Tibial artery (tissue), 4 donors: ENCODE results near the gene PBRM1.
A peak's percentile ranks its signal among the peaks of the same experiment; 100 is the strongest.
"Not testable (repeated sequence)": the region's sequence is repeated elsewhere in the genome, so short reads cannot be mapped to it uniquely, and the experiment has no call there.

Experiments
- DNase-seq, 2 donors: peaks; one replicate each; pipeline ENCODE4 v3.0.0-alpha.2; 2019
- H3K27ac ChIP-seq, 2 donors: fragments of 200-600 bp; sonication (generic) in 1 of 2; 1 replicate in 1 of 2; 2 replicates in 1 of 2; pipeline ENCODE4 v1.5.1; 2018 to 2019; ENCODE audit warnings: mild to moderate bottlenecking in 1 of 2
- H3K27me3 ChIP-seq, 2 donors: fragments of 200-600 bp; sonication (generic) in 1 of 2; one replicate each; pipeline versions ENCODE4 v1.5.1 to v1.6.0; 2016 to 2019
- H3K36me3 ChIP-seq, 3 donors: fragments of 200-600 bp; sonication (generic) in 2 of 3; one replicate each; pipeline ENCODE4 v1.5.1; 2016 to 2019; ENCODE audit warnings: mild to moderate bottlenecking in 2 of 3
- H3K4me1 ChIP-seq, 4 donors: fragments of 200-600 bp; sonication (generic) in 2 of 4; 1 replicate in 3 of 4; 2 replicates in 1 of 4; pipeline ENCODE4 v1.5.1; 2016 to 2019
- H3K4me3 ChIP-seq, 2 donors: fragments of 200-600 bp; sonication (generic) in 1 of 2; 1 replicate in 1 of 2; 2 replicates in 1 of 2; pipeline ENCODE4 v1.5.1; 2018 to 2019; ENCODE audit warnings: mild to moderate bottlenecking in 2 of 2
- H3K9me3 ChIP-seq, 3 donors: fragments of 200-600 bp; sonication (generic) in 1 of 3; one replicate each; pipeline ENCODE4 v1.5.1; 2016 to 2019
- CTCF ChIP-seq, 2 experiments: fragments of 200-600 bp in 1 of 2; fragments of 450-650 bp in 1 of 2; IDR thresholded peaks; one replicate each; pipeline ENCODE4 v1.5.1; 2017 to 2019; ENCODE audit warnings: antibody characterized with exemption in 2 of 2, mild to moderate bottlenecking in 1 of 2, moderate library complexity in 1 of 2
- intact Hi-C: fragments of 100-400 bp; cut with DNase I; formaldehyde crosslinking; loops from one replicate; pipeline ENCODE4 v1.15.0; 2023; ENCODE audit warnings: low total_unique reads

The PBRM1 gene

GRCh38 chr3:52682016-52682415 is 3.7 kb downstream of the PBRM1 start:
- H3K4me3 ChIP-seq = no peak overlapping the region
- no peak for TF ChIP-seq CTCF (IDR thresholded peaks at IDR 0.05)
- no peaks in the 10 kb centered on the region for H3K27me3 ChIP-seq
- H3K4me1 ChIP-seq = peaks cover 0 to 53% (median 29%) of the 10 kb centered on the region in 4 donors
- intact Hi-C loops = loop anchor here (10.0 kb wide), 1 partner anchor 227 kb away; the partner anchor contains the start of genes NISCH and TNNC1
- no peaks in the 10 kb centered on the region for H3K9me3 ChIP-seq
- H3K36me3 ChIP-seq = peaks cover 21 to 39% (median 27%) of the 10 kb centered on the region in 3 donors
- peak overlapping the region; percentile 38 to 90 for H3K27ac ChIP-seq
- DNase-seq = peak in 1 of 2 donors; percentile 31

- Histone ChIP-seq H3K36me3 (peaks cover 25 to 42% (median 31%) of the 10 kb centered on the region in 3 donors), H3K4me1 (peaks cover 0 to 49% (median 24%) of the 10 kb centered on the region in 4 donors), H3K9me3 (no peaks in the 10 kb centered on the region), H3K4me3 (no peak overlapping the region), H3K27me3 (no peaks in the 10 kb centered on the region), H3K27ac (peak overlapping the region; percentile 38 to 90)
- intact Hi-C loops = loop anchor here (10.0 kb wide), 1 partner anchor 227 kb away; the partner anchor contains the start of genes NISCH and TNNC1
- TF ChIP-seq CTCF (IDR thresholded peaks at IDR 0.05) = no peak
- no peak for DNase-seq
Measured at GRCh38 chr3:52681596-52681995, 4.1 kb downstream of the PBRM1 start.

- no peaks in the 10 kb centered on the region for H3K9me3 ChIP-seq
- no peak overlapping the region for H3K4me3 ChIP-seq
- H3K27ac ChIP-seq = no peak overlapping the region
- peaks cover 0 to 41% (median 22%) of the 10 kb centered on the region in 4 donors for H3K4me1 ChIP-seq
- no peak for DNase-seq
- peaks cover 30 to 57% (median 37%) of the 10 kb centered on the region in 3 donors for H3K36me3 ChIP-seq
- no peaks in the 10 kb centered on the region for H3K27me3 ChIP-seq
- intact Hi-C loops = loop anchor here (10.0 kb wide), 1 partner anchor 225 kb away; the partner anchor contains the start of genes NISCH and TNNC1
- TF ChIP-seq CTCF (IDR thresholded peaks at IDR 0.05) = no peak
Measured at GRCh38 chr3:52679811-52680210, 5.9 kb downstream of the PBRM1 start.

DNA sequence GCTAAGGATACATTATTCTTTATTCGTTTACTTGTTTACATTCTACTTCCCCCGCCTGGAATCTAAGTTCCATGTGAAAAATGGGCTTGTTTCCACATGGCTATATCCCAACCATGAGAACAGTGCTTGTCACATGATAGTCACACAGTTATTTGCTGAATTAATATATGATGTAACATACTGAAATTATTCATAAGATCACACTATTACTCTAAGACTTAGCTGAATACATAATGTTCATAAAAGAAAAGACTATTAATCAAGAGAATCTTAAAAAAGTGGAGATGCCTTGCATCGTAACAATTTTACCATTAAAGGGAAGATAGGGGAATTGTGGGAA is 6.5 kb downstream of the PBRM1 start:
- Histone ChIP-seq H3K36me3 (peaks cover 30 to 61% (median 37%) of the 10 kb centered on the region in 3 donors), H3K27ac (no peak overlapping the region), H3K27me3 (no peaks in the 10 kb centered on the region), H3K4me3 (no peak overlapping the region), H3K4me1 (peaks cover 0 to 34% (median 17%) of the 10 kb centered on the region in 4 donors), H3K9me3 (no peaks in the 10 kb centered on the region)
- intact Hi-C loops = no loop called here
- DNase-seq = no peak
- TF ChIP-seq CTCF (IDR thresholded peaks at IDR 0.05) = no peak

DNA sequence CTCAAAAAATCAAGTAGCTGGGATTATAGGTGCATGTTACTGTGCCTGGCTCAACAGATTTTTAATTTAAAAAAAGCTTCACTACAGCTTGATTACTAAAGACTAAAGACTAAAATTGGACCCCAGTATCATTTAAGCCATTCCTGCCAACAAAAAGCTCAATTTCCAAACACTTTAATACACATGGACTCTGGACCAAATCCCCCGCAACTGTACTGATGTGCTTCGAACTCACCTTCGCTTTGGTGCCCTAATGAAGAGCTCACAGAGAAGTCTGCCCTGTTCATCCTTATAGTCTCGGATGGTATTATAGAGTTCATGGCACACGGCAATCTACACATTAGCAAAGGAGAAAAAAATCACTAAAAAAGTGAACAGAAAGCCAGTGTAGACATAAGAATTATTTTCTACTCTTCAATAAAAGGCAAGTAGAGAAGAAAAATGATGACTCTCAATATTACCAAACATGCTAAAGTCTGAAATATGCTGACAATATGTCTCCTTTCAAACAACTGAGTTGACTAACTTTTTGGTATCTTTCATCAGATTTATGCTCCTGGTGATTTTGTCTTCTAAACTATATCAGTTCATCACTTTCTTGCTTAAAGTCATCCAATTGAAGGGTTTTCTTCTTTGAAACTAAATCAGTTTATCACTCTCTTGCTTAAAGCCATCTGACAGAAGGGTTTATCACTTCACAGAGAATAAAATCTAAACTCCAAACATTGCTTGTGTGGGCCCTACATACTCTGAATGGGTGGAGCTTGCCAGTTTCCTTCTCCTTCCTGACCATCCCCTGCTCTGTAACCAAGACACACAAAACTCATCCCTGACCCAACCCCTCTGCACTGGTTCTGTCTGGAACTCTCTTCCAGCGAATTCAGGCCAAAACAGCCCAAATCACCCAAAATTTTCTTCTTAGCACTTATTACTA is 7.2 kb downstream of the PBRM1 start:
- no peak for DNase-seq
- H3K4me1 ChIP-seq = peaks cover 0 to 28% (median 14%) of the 10 kb centered on the region in 4 donors
- TF ChIP-seq CTCF (IDR thresholded peaks at IDR 0.05) = no peak
- H3K4me3 ChIP-seq = no peak overlapping the region
- H3K27me3 ChIP-seq = no peaks in the 10 kb centered on the region
- no peak overlapping the region for H3K27ac ChIP-seq
- H3K36me3 ChIP-seq = peaks cover 30 to 67% (median 37%) of the 10 kb centered on the region in 3 donors
- intact Hi-C loops = no loop called here
- no peaks in the 10 kb centered on the region for H3K9me3 ChIP-seq

DNA sequence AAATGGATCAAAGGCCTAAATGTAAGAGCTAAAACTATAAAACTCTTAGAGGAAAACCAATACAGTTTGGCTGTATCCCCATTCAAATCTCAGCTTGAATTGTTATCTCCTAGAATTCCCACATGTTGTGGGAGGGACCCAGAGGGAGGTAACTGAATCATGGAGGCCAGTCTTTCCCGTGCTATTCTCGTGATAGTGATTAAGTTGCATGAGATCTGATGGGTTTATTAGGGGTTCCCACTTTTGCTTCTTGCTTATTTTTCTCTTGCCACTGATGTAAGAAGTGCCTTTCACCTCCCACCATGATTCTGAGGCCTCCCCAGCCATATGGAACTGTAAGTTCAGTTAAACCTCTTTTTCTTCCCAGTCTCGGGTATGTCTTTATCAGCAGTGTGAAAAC is 9.5 kb downstream of the PBRM1 start:
- H3K4me1 ChIP-seq = peaks cover 0 to 12% (median under 1%) of the 10 kb centered on the region in 4 donors
- intact Hi-C loops, H3K9me3 ChIP-seq, H3K27ac ChIP-seq, H3K4me3 ChIP-seq, H3K27me3 ChIP-seq, DNase-seq: not testable (repeated sequence)
- H3K36me3 ChIP-seq = peaks cover 40 to 90% (median 43%) of the 10 kb centered on the region in 3 donors
